Lung (tissue), 12 donors: Measurements from ENCODE around the gene CCNA1. TPM values are rescaled to one million over a fixed set of nuclear protein-coding genes. Genes with fewer than 3 reads are reported as not detected.

Source experiments
- ATAC-seq: fragments of 200-7000 bp; cut with Tn5 transposase; one replicate; pipeline ENCODE4 v1.9.1; 2020; ENCODE audit warnings: moderate number of reproducible peaks; ENCODE audit not compliant: insufficient read depth, low FRiP score
- DNase-seq, 3 donors: peaks; one replicate each; pipeline ENCODE4 v3.0.0-alpha.2; 2013 to 2017
- H3K27ac ChIP-seq, 2 donors: one replicate each; pipeline ENCODE4 v1.5.1; 2013; ENCODE audit warnings: mild to moderate bottlenecking in 2 of 2, moderate library complexity in 2 of 2, control low read depth in 1 of 2, inconsistent platforms in 1 of 2, low read depth in 1 of 2, low read length in 1 of 2
- H3K27me3 ChIP-seq, 3 donors: one replicate each; pipeline ENCODE4 v1.5.1; 2013; ENCODE audit warnings: low read length in 2 of 3; ENCODE audit not compliant: control insufficient read depth in 3 of 3, insufficient read depth in 3 of 3
- H3K36me3 ChIP-seq, 4 donors: one replicate each; pipeline ENCODE4 v1.5.1; 2013; ENCODE audit warnings: low read length in 4 of 4, mild to moderate bottlenecking in 1 of 4, moderate library complexity in 1 of 4; ENCODE audit not compliant: control insufficient read depth in 4 of 4, insufficient read depth in 4 of 4
- H3K4me1 ChIP-seq, 5 donors: one replicate each; pipeline ENCODE4 v1.5.1; 2013; ENCODE audit warnings: low read length in 5 of 5, mild to moderate bottlenecking in 2 of 5, moderate library complexity in 1 of 5; ENCODE audit not compliant: control insufficient read depth in 5 of 5, insufficient read depth in 5 of 5
- H3K4me3 ChIP-seq: one replicate; pipeline ENCODE4 v1.5.1; 2013; ENCODE audit warnings: mild to moderate bottlenecking, control low read depth, moderate library complexity
- H3K9ac ChIP-seq, 2 donors: one replicate each; pipeline ENCODE4 v1.5.1; 2013; ENCODE audit warnings: low read length in 2 of 2, control low read depth in 1 of 2; ENCODE audit not compliant: insufficient read depth in 1 of 2
- H3K9me3 ChIP-seq, 4 donors: one replicate each; pipeline ENCODE4 v1.5.1; 2013; ENCODE audit warnings: low read length in 3 of 4, mild to moderate bottlenecking in 1 of 4, moderate library complexity in 1 of 4; ENCODE audit not compliant: control insufficient read depth in 4 of 4, insufficient read depth in 3 of 4
- CTCF ChIP-seq: IDR thresholded peaks from 2 replicates; pipeline ENCODE4 v1.5.1; 2012; ENCODE audit warnings: mild to moderate bottlenecking; ENCODE audit errors: control extremely low read depth, extremely low read depth
- WGBS, 2 donors: extraction: QIAGEN DNeasy Blood & Tissue Kit; methylation state at CpG; one replicate each; pipeline ENCODE4 v1.1.7; 2013; 5-methylcytosine and 5-hydroxymethylcytosine counted together
- polyA plus RNA-seq, 2 donors: library from polyadenylated mRNA; stranded (reverse); fragments of 200-250 nt; gene quantifications; one replicate each; pipeline ENCODE4 v1.2.1, GENCODE V29; 2013
- total RNA-seq, 2 donors: library from RNA; depleted of rRNA in 1 of 2; stranded (reverse); fragments of >200 nt in 1 of 2; gene quantifications; one replicate each; pipeline ENCODE4 v1.2.1, GENCODE V29; 2014 to 2021
- donor health status: control.
- donor health status: control.
- donor health status: Bipolar disorder and iron deficiency.
- donor health status: healthy.
- donor health status: DM: yes; HTN: yes; CAD: no.

CCNA1 gene
- total and polyA plus RNA-seq, 4 donors = 0.98 to 10.2 (median 6.8) TPM

GRCh38 chr13:36436811-36437210 is 4.5 kb downstream of the CCNA1 start:
- no peak overlapping the region for H3K9ac ChIP-seq
- DNase-seq (no peak), ATAC-seq (no peak)
- H3K27ac ChIP-seq = no peak overlapping the region
- peaks cover 0 to 11% (median 0%) of the 10 kb centered on the region in 5 donors for H3K4me1 ChIP-seq
- peaks cover 0 to 42% (median 15%) of the 10 kb centered on the region in 3 donors for H3K27me3 ChIP-seq
- no peak for TF ChIP-seq CTCF
- WGBS, 2 donors = 35 to 68% methylated on average over 4 of the region's 4 CpGs
- H3K36me3 ChIP-seq = no peaks in the 10 kb centered on the region
- no peak overlapping the region for H3K4me3 ChIP-seq
- H3K9me3 ChIP-seq = no peaks in the 10 kb centered on the region

- 54 to 68% methylated on average over 6 of the region's 6 CpGs for WGBS, 2 donors
- Histone ChIP-seq H3K4me3 (no peak overlapping the region), H3K4me1 (no peaks in the 10 kb centered on the region), H3K27ac (no peak overlapping the region), H3K27me3 (peaks cover 0 to 32% (median 7%) of the 10 kb centered on the region in 3 donors), H3K9me3 (no peaks in the 10 kb centered on the region), H3K36me3 (no peaks in the 10 kb centered on the region), H3K9ac (no peak overlapping the region)
- no peak for TF ChIP-seq CTCF
- no peak for DNase-seq
- no peak for ATAC-seq
Measured at GRCh38 chr13:36438594-36439483, 6.5 kb downstream of the CCNA1 start.

GRCh38 chr13:36445278-36445677 is 13.0 kb downstream of the CCNA1 start:
- Histone ChIP-seq H3K36me3 (no peaks in the 10 kb centered on the region), H3K9ac (no peak overlapping the region), H3K4me3 (no peak overlapping the region), H3K9me3 (peaks cover 0 to 2% (median 0%) of the 10 kb centered on the region in 4 donors), H3K27ac (no peak overlapping the region), H3K4me1 (no peaks in the 10 kb centered on the region), H3K27me3 (peaks cover 0 to 20% (median 0%) of the 10 kb centered on the region in 3 donors)
- 42 to 70% methylated on average over 5 of the region's 5 CpGs for WGBS, 2 donors
- DNase-seq (no peak), ATAC-seq (no peak)
- TF ChIP-seq CTCF = no peak
